H9 (cell line): ENCODE data around the gene CAB39L. TPM values are rescaled to one million over a fixed set of nuclear protein-coding genes. Genes with fewer than 3 reads are reported as not detected.

Source experiments
- DNase-seq: peaks from one replicate; pipeline ENCODE4 v3.0.0-alpha.2; 2017
- H2AFZ ChIP-seq: one replicate; pipeline ENCODE4 v1.6.1; 2013; ENCODE audit warnings: mild to moderate bottlenecking, low read length, control low read depth, moderate library complexity
- H2AK5ac ChIP-seq: 2 replicates; pipeline ENCODE4 v1.6.1; 2013; ENCODE audit warnings: low read length, control low read depth, mixed read lengths; ENCODE audit not compliant: insufficient read length
- H2BK120ac ChIP-seq: one replicate; pipeline ENCODE4 v1.6.1; 2013; ENCODE audit warnings: low read depth, mild to moderate bottlenecking, low read length, control low read depth, inconsistent platforms; ENCODE audit not compliant: poor library complexity, severe bottlenecking
- H2BK12ac ChIP-seq: 2 replicates; pipeline ENCODE4 v1.6.1; 2013; ENCODE audit warnings: low read length, control low read depth, mixed read lengths, low read depth; ENCODE audit not compliant: insufficient read length
- H2BK15ac ChIP-seq: 2 replicates; pipeline ENCODE4 v1.6.1; 2013; ENCODE audit warnings: low read depth, low read length, control low read depth
- H2BK20ac ChIP-seq: one replicate; pipeline ENCODE4 v1.6.1; 2013; ENCODE audit warnings: low read depth, mild to moderate bottlenecking, low read length, control low read depth, inconsistent platforms; ENCODE audit not compliant: poor library complexity, severe bottlenecking
- H2BK5ac ChIP-seq: 2 replicates; pipeline ENCODE4 v1.6.1; 2013; ENCODE audit warnings: low read length, control low read depth, mixed read lengths; ENCODE audit not compliant: insufficient read length
- H3K14ac ChIP-seq: 2 replicates; pipeline ENCODE4 v1.6.1; 2013; ENCODE audit warnings: low read length, control low read depth; ENCODE audit not compliant: insufficient read depth
- H3K18ac ChIP-seq: 2 replicates; pipeline ENCODE4 v1.6.1; 2013; ENCODE audit warnings: low read depth, mild to moderate bottlenecking, mixed read lengths, low read length, control low read depth; ENCODE audit not compliant: insufficient read length
- H3K23ac ChIP-seq: 2 replicates; pipeline ENCODE4 v1.6.1; 2013; ENCODE audit warnings: low read length, control low read depth, mixed read lengths, low read depth; ENCODE audit not compliant: insufficient read length
- H3K23me2 ChIP-seq: 2 replicates; pipeline ENCODE4 v1.6.1; 2013; ENCODE audit warnings: low read depth, mild to moderate bottlenecking, mixed read lengths, low read length, control low read depth; ENCODE audit not compliant: insufficient read length, poor library complexity, severe bottlenecking
- H3K27ac ChIP-seq: 2 replicates; pipeline ENCODE4 v1.5.1; 2013; ENCODE audit warnings: low read length, control low read depth, mixed read lengths, low read depth; ENCODE audit not compliant: insufficient read length
- H3K27me3 ChIP-seq: 2 replicates; pipeline ENCODE4 v1.6.1; 2013; ENCODE audit warnings: low read length, control low read depth, inconsistent platforms; ENCODE audit not compliant: insufficient read depth
- H3K4ac ChIP-seq: 2 replicates; pipeline ENCODE4 v1.6.1; 2013; ENCODE audit warnings: low read depth, mild to moderate bottlenecking, control low read depth, inconsistent platforms, low read length, moderate library complexity
- H3K4me1 ChIP-seq: 2 replicates; pipeline ENCODE4 v1.6.1; 2013; ENCODE audit warnings: low read length, control low read depth, inconsistent platforms; ENCODE audit not compliant: insufficient read depth
- H3K4me2 ChIP-seq: 2 replicates; pipeline ENCODE4 v1.6.1; 2013; ENCODE audit warnings: low read length, control low read depth, mixed read lengths; ENCODE audit not compliant: insufficient read length, insufficient read depth
- H3K56ac ChIP-seq: 2 replicates; pipeline ENCODE4 v1.6.1; 2013; ENCODE audit warnings: low read depth, mild to moderate bottlenecking, mixed read lengths, low read length, control low read depth; ENCODE audit not compliant: insufficient read length
- H3K79me1 ChIP-seq: 2 replicates; pipeline ENCODE4 v1.6.1; 2013; ENCODE audit warnings: low read depth, mild to moderate bottlenecking, moderate library complexity, low read length, control low read depth, inconsistent platforms; ENCODE audit not compliant: insufficient read depth, poor library complexity, severe bottlenecking
- H3K79me2 ChIP-seq: 2 replicates; pipeline ENCODE4 v1.6.1; 2013; ENCODE audit warnings: low read length, control low read depth, inconsistent platforms; ENCODE audit not compliant: insufficient read depth
- H3K9ac ChIP-seq: 2 replicates; pipeline ENCODE4 v1.6.1; 2013; ENCODE audit warnings: low read length, control low read depth, mixed read lengths; ENCODE audit not compliant: insufficient read length; ENCODE audit errors: extremely low read depth
- H3K9me3 ChIP-seq: one replicate; pipeline ENCODE4 v1.6.1; 2013; ENCODE audit warnings: low read depth, low read length, inconsistent platforms; ENCODE audit not compliant: control insufficient read depth
- H3T11ph ChIP-seq: one replicate; pipeline ENCODE4 v1.6.1; 2013; ENCODE audit warnings: mild to moderate bottlenecking, low read length, control low read depth, inconsistent platforms
- H4K20me1 ChIP-seq: one replicate; pipeline ENCODE4 v1.6.1; 2013; ENCODE audit not compliant: control insufficient read depth, insufficient read length, insufficient read depth
- H4K5ac ChIP-seq: 2 replicates; pipeline ENCODE4 v1.6.1; 2013; ENCODE audit warnings: low read depth, mild to moderate bottlenecking, mixed read lengths, low read length, control low read depth; ENCODE audit not compliant: insufficient read length
- H4K8ac ChIP-seq: replicated peaks from 2 replicates; pipeline ENCODE4 v1.6.1; 2013; ENCODE audit warnings: low read length, control low read depth, mixed read lengths, low read depth; ENCODE audit not compliant: insufficient read length
- H4K91ac ChIP-seq: 2 replicates; pipeline ENCODE4 v1.6.1; 2013; ENCODE audit warnings: low read depth, mild to moderate bottlenecking, moderate library complexity, mixed read lengths, low read length, control low read depth; ENCODE audit not compliant: insufficient read length
- H3K27ac Mint-ChIP-seq, 3 experiments: 2 replicates in 2 of 3; 3 replicates in 1 of 3; pipeline ENCODE4 v1.8.0; 2020 to 2021; ENCODE audit warnings: mixed read lengths in 3 of 3, mild to moderate bottlenecking in 1 of 3, moderate library complexity in 1 of 3
- H3K27me3 Mint-ChIP-seq: 2 replicates; pipeline ENCODE4 v1.8.0; 2021; ENCODE audit warnings: low read depth, mild to moderate bottlenecking, moderate library complexity, mixed read lengths
- H3K36me3 Mint-ChIP-seq, 3 experiments: 2 replicates in 2 of 3; 3 replicates in 1 of 3; pipeline ENCODE4 v1.8.0; 2020 to 2021; ENCODE audit warnings: low read depth in 3 of 3, mixed read lengths in 3 of 3; ENCODE audit not compliant: insufficient read depth in 1 of 3
- H3K4me1 Mint-ChIP-seq, 2 experiments: 2 replicates each; pipeline ENCODE4 v1.8.0; 2020; ENCODE audit warnings: mixed read lengths in 2 of 2
- H3K4me3 Mint-ChIP-seq, 2 experiments: 2 replicates in 1 of 2; 3 replicates in 1 of 2; pipeline ENCODE4 v1.8.0; 2020 to 2021; ENCODE audit warnings: mild to moderate bottlenecking in 2 of 2, mixed read lengths in 2 of 2, moderate library complexity in 1 of 2
- H3K9me3 Mint-ChIP-seq, 2 experiments: 2 replicates in 1 of 2; 3 replicates in 1 of 2; pipeline ENCODE4 v1.8.0; 2020; ENCODE audit warnings: mild to moderate bottlenecking in 2 of 2, mixed read lengths in 2 of 2, moderate library complexity in 1 of 2
- WGBS: extraction: QIAGEN DNeasy Blood & Tissue Kit; methylation state at CpG from one replicate; pipeline ENCODE4 v1.1.7; 2013; ENCODE audit warnings: missing lambda C conversion rate, low lambda C conversion rate, mixed read lengths; ENCODE audit not compliant: insufficient read length; ENCODE audit errors: extremely low coverage; 5-methylcytosine and 5-hydroxymethylcytosine counted together
- total RNA-seq: library from RNA; stranded (reverse); gene quantifications from 2 replicates; pipeline ENCODE4 v1.2.1, GENCODE V29; 2021
- TF ChIP-seq, protein P1 (sequence below): fragments of 200-600 bp; sonication (generic); conservative IDR thresholded peaks from 3 replicates; pipeline ENCODE4 v1.8.0; 2021; ENCODE audit warnings: antibody characterized with exemption, mild to moderate bottlenecking

CAB39L gene
- total RNA-seq, 1 experiment from 2014 or later = 6.0 TPM

DNA sequence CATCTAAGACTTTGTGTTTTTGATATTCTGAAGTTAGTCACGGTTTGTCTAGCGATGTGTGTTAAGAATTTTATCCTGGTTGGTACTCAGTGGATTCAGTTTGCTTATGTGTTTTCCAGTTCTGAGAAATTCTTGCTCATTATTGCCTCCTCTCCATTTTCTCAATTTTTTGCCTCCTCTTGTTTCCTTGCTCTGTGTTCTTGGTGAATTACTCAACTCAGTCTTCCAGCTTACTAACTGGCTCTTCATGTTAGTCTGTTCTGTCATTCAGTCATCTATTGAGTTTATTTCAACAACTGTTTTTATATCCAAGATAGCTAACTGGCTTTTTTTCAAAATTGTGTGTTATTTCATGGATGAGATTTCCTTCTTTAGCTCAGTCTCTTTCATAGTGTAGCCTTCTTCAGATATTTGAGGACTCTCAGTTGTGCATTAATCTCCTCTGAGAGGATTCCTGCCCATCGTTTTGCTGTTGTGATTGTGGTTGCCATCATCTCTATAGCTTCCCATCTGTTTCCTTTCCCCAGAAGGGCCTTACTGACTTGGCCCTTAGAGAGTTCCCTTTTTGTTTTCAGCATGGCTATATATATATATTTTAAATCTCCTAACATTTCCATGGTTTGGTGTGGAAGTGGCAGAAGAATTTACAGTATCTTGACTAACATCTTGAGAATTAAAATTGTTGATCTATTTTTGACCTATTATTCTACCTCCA, 6.4 kb upstream of the CAB39L start:
- peaks cover 0 to 5% of the 10 kb centered on the region in 2 experiments; a peak in 1 of 4 replicates for H3K4me1 Mint-ChIP-seq
- no peak overlapping the region for H2BK120ac ChIP-seq
- H2BK20ac ChIP-seq = no peak overlapping the region
- H2AK5ac ChIP-seq = no peak overlapping the region
- H4K8ac ChIP-seq = no peak overlapping the region
- H3K14ac ChIP-seq = no peak overlapping the region
- no peaks in the 10 kb centered on the region for H3K9me3 ChIP-seq
- H3K4me2 ChIP-seq = no peak overlapping the region
- no peaks in the 10 kb centered on the region for H3K79me2 ChIP-seq
- H3K4me1 ChIP-seq = no peaks in the 10 kb centered on the region
- H2BK5ac ChIP-seq = no peak overlapping the region
- no peak overlapping the region for H3K4me3 Mint-ChIP-seq
- no peaks in the 10 kb centered on the region for H3K27me3 ChIP-seq
- H3K23me2 ChIP-seq = no peaks in the 10 kb centered on the region
- H2BK12ac ChIP-seq = no peak overlapping the region
- no peak overlapping the region for H3K18ac ChIP-seq
- no peaks in the 10 kb centered on the region for H3K9me3 Mint-ChIP-seq
- H2BK15ac ChIP-seq = no peak overlapping the region
- no peaks in the 10 kb centered on the region for H4K20me1 ChIP-seq
- no peaks in the 10 kb centered on the region for H3K27me3 Mint-ChIP-seq
- no peak overlapping the region for H3T11ph ChIP-seq
- no peaks in the 10 kb centered on the region for H3K79me1 ChIP-seq
- WGBS = no CpG with 5 or more reads among the region's 3 CpGs
- no peak overlapping the region for H4K91ac ChIP-seq
- no peak overlapping the region for H3K27ac ChIP-seq
- DNase-seq = no peak
- no peak overlapping the region for H3K27ac Mint-ChIP-seq
- no peak overlapping the region for H4K5ac ChIP-seq
- peaks cover 0 to 1% (median 0%) of the 10 kb centered on the region in 3 experiments; a peak in 2 of 7 replicates for H3K36me3 Mint-ChIP-seq
- no peak overlapping the region for H3K23ac ChIP-seq
- no peak overlapping the region for H3K56ac ChIP-seq
- H3K4ac ChIP-seq = no peak overlapping the region
- no peak overlapping the region for H2AFZ ChIP-seq
- TF ChIP-seq, protein P1, sequence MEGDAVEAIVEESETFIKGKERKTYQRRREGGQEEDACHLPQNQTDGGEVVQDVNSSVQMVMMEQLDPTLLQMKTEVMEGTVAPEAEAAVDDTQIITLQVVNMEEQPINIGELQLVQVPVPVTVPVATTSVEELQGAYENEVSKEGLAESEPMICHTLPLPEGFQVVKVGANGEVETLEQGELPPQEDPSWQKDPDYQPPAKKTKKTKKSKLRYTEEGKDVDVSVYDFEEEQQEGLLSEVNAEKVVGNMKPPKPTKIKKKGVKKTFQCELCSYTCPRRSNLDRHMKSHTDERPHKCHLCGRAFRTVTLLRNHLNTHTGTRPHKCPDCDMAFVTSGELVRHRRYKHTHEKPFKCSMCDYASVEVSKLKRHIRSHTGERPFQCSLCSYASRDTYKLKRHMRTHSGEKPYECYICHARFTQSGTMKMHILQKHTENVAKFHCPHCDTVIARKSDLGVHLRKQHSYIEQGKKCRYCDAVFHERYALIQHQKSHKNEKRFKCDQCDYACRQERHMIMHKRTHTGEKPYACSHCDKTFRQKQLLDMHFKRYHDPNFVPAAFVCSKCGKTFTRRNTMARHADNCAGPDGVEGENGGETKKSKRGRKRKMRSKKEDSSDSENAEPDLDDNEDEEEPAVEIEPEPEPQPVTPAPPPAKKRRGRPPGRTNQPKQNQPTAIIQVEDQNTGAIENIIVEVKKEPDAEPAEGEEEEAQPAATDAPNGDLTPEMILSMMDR = no peak
- no peak overlapping the region for H3K9ac ChIP-seq
